ENCODE data around the gene DOCK7.
"Not testable (repeated sequence)": the region's sequence is repeated elsewhere in the genome, so short reads cannot be mapped to it uniquely, and the experiment has no call there.

Gene DOCK7

GRCh38 chr1:62691062-62691844 is 3.1 kb upstream of the DOCK7 start:
- DNase-seq = no peak

GRCh38 chr1:62689524-62689923 is 1.3 kb upstream of the DOCK7 start:
- no peak for DNase-seq

- DNase-seq = no peak
Observed at GRCh38 chr1:62688687-62689085, 500 bp upstream of the DOCK7 start.

- DNase-seq = no peak
Observed at GRCh38 chr1:62687421-62687902, 724 bp downstream of the DOCK7 start.

- no peak for DNase-seq
Observed at GRCh38 chr1:62686822-62687221, 1.4 kb downstream of the DOCK7 start.

GRCh38 chr1:62685431-62685859 is 2.7 kb downstream of the DOCK7 start:
- no peak for DNase-seq

- DNase-seq = no peak
Observed at GRCh38 chr1:62682531-62682930, 5.7 kb downstream of the DOCK7 start.

GRCh38 chr1:62680992-62681391 is 7.2 kb downstream of the DOCK7 start:
- DNase-seq = not testable (repeated sequence)

GRCh38 chr1:62677822-62678221 is 10.4 kb downstream of the DOCK7 start:
- not testable (repeated sequence) for DNase-seq

GRCh38 chr1:62676611-62677356 is 11.4 kb downstream of the DOCK7 start:
- DNase-seq = no peak

- DNase-seq = no peak
Observed at GRCh38 chr1:62673629-62674028, 14.6 kb downstream of the DOCK7 start.

- no peak for DNase-seq
Observed at GRCh38 chr1:62672029-62672428, 16.2 kb downstream of the DOCK7 start.

- DNase-seq = no peak
Observed at GRCh38 chr1:62654744-62655143, 33.4 kb downstream of the DOCK7 start.

- no peak for DNase-seq
Observed at GRCh38 chr1:62652387-62652786, 35.8 kb downstream of the DOCK7 start.

- no peak for DNase-seq
Observed at GRCh38 chr1:62643283-62643682, 44.9 kb downstream of the DOCK7 start.

- DNase-seq = no peak
Observed at GRCh38 chr1:62637392-62638105, 50.6 kb downstream of the DOCK7 start.

- no peak for DNase-seq
Observed at GRCh38 chr1:62628506-62628905, 59.7 kb downstream of the DOCK7 start.

GRCh38 chr1:62625415-62625814 is 62.8 kb downstream of the DOCK7 start:
- DNase-seq = no peak

- DNase-seq = no peak
Observed at GRCh38 chr1:62621907-62622306, 66.3 kb downstream of the DOCK7 start.

- no peak for DNase-seq
Observed at GRCh38 chr1:62613890-62614289, 74.3 kb downstream of the DOCK7 start.

- DNase-seq = no peak
Observed at GRCh38 chr1:62613325-62613727, 74.9 kb downstream of the DOCK7 start.

- DNase-seq = no peak
Observed at GRCh38 chr1:62612770-62613169, 75.4 kb downstream of the DOCK7 start.

- DNase-seq = not testable (repeated sequence)
Observed at GRCh38 chr1:62610588-62610987, 77.6 kb downstream of the DOCK7 start.

Data from activated CD4-positive, alpha-beta T cell treated with anti-CD3 and anti-CD28 coated beads for 1 hour (primary cell).